ENCODE data around the gene TSPAN3. TPM values are rescaled to one million over a fixed set of nuclear protein-coding genes. Genes with fewer than 3 reads are reported as not detected.

Gene TSPAN3
- total and polyA plus RNA-seq, 2 donors (not counting 3 experiments of a cell fraction or from before 2014, with no cell fraction given), result 215 to 606 TPM

DNA sequence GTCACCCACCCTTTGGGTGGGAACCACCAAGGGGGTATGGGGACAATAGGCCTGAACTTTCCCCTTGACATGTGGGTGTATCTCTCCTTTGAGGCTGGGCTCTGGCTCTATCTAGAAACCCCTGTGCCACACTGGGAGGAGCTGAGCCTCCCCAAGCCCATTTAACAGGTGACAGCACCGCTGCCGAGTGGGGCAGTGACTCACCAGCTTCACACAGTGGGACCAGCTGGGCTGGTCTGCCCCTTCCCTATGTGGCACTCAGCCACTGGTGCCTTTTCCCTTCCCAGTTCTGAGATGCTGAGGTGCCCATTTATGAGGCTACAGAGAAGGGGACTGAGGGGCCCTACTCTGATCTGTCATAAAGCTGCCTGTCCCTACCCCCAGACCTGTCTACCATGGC, 70.9 kb downstream of the TSPAN3 start:
- H3K27ac ChIP-seq (ENCODE audit: insufficient read depth, low read depth, low read length), result no peak overlapping the region
- H3K4me2 ChIP-seq (ENCODE audit: insufficient read depth, low read length), result no peak overlapping the region
- intact Hi-C loops (cut with micrococcal nuclease) (no loop called here), dilution Hi-C loops (cut with MboI; ENCODE audit: extremely low pct_ligation_motif_present, low sequenced_read_pairs) (no loop called here)
- no peaks in the 10 kb centered on the region for H3K79me2 ChIP-seq (ENCODE audit: control insufficient read depth, insufficient read depth, low read length)
- POLR2A ChIA-PET, result no interaction called here
- DNase-seq (ENCODE audit: low read depth, low spot score) (no peak), FAIRE-seq (no peak)
- no peaks in the 10 kb centered on the region for H3K9me1 ChIP-seq (replicated peaks; ENCODE audit: control insufficient read depth, extremely low read depth, insufficient read depth, low read length)
- peaks cover 10% of the 10 kb centered on the region for H3K4me1 ChIP-seq (ENCODE audit: control insufficient read depth, extremely low read depth, insufficient read depth, low read length)
- H3K4me3 ChIP-seq (replicated peaks in 1 of 3; ENCODE audit: insufficient read depth in 1 of 3, low read depth in 1 of 3, low read length in 3 of 3), result no peak overlapping the region
- H4K20me1 ChIP-seq (replicated peaks; ENCODE audit: control insufficient read depth, extremely low read depth, insufficient read depth, low read length), result no peaks in the 10 kb centered on the region
- H3K36me3 ChIP-seq (ENCODE audit: control insufficient read depth in 2 of 2, extremely low read depth in 1 of 2, insufficient read depth in 2 of 2, low read length in 2 of 2), result no peaks in the 10 kb centered on the region
- TF ChIP-seq MYC (IDR thresholded peaks at IDR 0.05; ENCODE audit: low read depth, low read length) (no peak), POLR2AphosphoS5 (IDR thresholded peaks at IDR 0.05; ENCODE audit: insufficient read depth, low read depth, low read length) (no peak), POLR2A (IDR thresholded peaks at IDR 0.05; ENCODE audit: low read depth, low read length) (no peak), FOS (IDR thresholded peaks at IDR 0.05; ENCODE audit: borderline replicate concordance, insufficient read depth, low read length) (no peak), JUN (IDR thresholded peaks at IDR 0.05; ENCODE audit: borderline replicate concordance, insufficient read depth, insufficient read length, low read depth) (no peak), GATA2 (IDR thresholded peaks at IDR 0.05; ENCODE audit: insufficient read depth, insufficient read length, low read depth, low read length) (no peak), EZH2 (IDR thresholded peaks at IDR 0.05; ENCODE audit: borderline replicate concordance, low read depth, low read length, severe bottlenecking) (no peak)
- TF ChIP-seq, protein P1, sequence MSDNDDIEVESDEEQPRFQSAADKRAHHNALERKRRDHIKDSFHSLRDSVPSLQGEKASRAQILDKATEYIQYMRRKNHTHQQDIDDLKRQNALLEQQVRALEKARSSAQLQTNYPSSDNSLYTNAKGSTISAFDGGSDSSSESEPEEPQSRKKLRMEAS (IDR thresholded peaks at IDR 0.05; ENCODE audit: insufficient read depth, insufficient read length), result no peak
- TF ChIP-seq, protein P2, sequence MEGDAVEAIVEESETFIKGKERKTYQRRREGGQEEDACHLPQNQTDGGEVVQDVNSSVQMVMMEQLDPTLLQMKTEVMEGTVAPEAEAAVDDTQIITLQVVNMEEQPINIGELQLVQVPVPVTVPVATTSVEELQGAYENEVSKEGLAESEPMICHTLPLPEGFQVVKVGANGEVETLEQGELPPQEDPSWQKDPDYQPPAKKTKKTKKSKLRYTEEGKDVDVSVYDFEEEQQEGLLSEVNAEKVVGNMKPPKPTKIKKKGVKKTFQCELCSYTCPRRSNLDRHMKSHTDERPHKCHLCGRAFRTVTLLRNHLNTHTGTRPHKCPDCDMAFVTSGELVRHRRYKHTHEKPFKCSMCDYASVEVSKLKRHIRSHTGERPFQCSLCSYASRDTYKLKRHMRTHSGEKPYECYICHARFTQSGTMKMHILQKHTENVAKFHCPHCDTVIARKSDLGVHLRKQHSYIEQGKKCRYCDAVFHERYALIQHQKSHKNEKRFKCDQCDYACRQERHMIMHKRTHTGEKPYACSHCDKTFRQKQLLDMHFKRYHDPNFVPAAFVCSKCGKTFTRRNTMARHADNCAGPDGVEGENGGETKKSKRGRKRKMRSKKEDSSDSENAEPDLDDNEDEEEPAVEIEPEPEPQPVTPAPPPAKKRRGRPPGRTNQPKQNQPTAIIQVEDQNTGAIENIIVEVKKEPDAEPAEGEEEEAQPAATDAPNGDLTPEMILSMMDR (IDR thresholded peaks at IDR 0.05; ENCODE audit: extremely low read depth in 1 of 2, insufficient read depth in 1 of 2, low read depth in 1 of 2, low read length in 2 of 2), result no peak
- H3K27me3 ChIP-seq (ENCODE audit: control insufficient read depth in 2 of 2, insufficient read depth in 2 of 2, low read length in 2 of 2), result no peaks in the 10 kb centered on the region
- no TSS peak for BruUV-seq (replicated peaks)
- H2AFZ ChIP-seq (ENCODE audit: low read depth, low read length), result no peak overlapping the region
- no peak overlapping the region for H3K9ac ChIP-seq (replicated peaks; ENCODE audit: extremely low read depth, insufficient read depth, low read length)
- CTCF ChIA-PET, result interaction anchor here (1.4 kb wide), 1 partner anchor 27 kb away, joined by 3 read pairs; no protein-coding TSS in a partner anchor
- no peaks in the 10 kb centered on the region for H3K9me3 ChIP-seq (replicated peaks; ENCODE audit: control insufficient read depth, insufficient read depth, low read length)

Data from endothelial cell of umbilical vein (primary cell).